ENCODE results near the gene GFER. TPM values are rescaled to one million over a fixed set of nuclear protein-coding genes. Genes with fewer than 3 reads are reported as not detected.
A peak's percentile ranks its signal among the peaks of the same experiment; 100 is the strongest.

GFER gene
- total and polyA plus RNA-seq, 9 of the 15 experiments (the other 6 are each of a cell fraction or from before 2014, with no cell fraction given): 4.3 to 53.7 (median 19.8) TPM

DNA sequence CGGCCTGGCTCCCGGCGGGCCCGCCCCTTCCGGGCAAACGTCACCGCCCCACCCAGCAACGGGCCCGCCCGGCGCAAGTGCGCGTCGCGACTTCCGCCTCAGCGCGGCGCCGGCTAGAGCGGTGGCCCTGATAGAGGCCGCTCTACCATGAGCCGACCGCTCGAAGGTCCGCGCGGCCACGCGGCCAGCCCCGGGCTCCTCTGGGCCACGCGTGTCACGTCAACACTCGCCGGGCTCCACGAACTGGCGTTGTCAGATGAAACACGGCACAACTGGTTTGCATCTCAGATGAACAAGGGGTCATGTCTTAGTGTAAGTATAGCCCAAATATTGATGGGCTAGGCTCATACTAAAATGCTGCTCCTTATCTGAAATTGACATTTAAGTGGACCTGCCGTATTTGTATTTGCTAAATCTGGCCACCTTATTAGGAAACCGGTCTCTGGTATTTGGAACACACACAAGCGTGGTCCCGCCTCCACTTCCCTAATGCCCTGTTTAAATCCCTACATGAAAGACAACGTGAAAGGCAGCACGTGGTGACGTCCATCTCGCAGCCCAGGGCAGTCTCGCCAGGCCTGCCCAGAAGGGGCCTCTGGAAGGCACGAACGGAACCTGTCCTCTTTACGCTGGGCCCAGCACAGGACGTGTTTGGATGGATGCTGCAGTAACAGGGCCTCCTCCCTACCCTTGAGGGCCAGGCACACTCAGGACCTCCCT, 26.0 kb downstream of the GFER start, which contains the start of gene ZNF598 (continued):
- TF ChIP-seq, protein P1, sequence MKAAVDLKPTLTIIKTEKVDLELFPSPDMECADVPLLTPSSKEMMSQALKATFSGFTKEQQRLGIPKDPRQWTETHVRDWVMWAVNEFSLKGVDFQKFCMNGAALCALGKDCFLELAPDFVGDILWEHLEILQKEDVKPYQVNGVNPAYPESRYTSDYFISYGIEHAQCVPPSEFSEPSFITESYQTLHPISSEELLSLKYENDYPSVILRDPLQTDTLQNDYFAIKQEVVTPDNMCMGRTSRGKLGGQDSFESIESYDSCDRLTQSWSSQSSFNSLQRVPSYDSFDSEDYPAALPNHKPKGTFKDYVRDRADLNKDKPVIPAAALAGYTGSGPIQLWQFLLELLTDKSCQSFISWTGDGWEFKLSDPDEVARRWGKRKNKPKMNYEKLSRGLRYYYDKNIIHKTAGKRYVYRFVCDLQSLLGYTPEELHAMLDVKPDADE (conservative IDR thresholded peaks at IDR 0.05; ENCODE audit: control insufficient read depth, low read depth, low read length): 0 out of 2 replicates have a peak, but pooled peaks have one; percentile 50
- TF ChIP-seq HLTF (IDR thresholded peaks at IDR 0.05): no peak
- TF ChIP-seq GTF2E2 (tag; IDR thresholded peaks at IDR 0.05): peak; percentile 60; the same call in 1 of the 2 replicates
- no peak for TF ChIP-seq IFI16 (CRISPR knock-in tag; IDR thresholded peaks at IDR 0.05)
- TF ChIP-seq, protein P2, sequence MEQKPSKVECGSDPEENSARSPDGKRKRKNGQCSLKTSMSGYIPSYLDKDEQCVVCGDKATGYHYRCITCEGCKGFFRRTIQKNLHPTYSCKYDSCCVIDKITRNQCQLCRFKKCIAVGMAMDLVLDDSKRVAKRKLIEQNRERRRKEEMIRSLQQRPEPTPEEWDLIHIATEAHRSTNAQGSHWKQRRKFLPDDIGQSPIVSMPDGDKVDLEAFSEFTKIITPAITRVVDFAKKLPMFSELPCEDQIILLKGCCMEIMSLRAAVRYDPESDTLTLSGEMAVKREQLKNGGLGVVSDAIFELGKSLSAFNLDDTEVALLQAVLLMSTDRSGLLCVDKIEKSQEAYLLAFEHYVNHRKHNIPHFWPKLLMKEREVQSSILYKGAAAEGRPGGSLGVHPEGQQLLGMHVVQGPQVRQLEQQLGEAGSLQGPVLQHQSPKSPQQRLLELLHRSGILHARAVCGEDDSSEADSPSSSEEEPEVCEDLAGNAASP (IDR thresholded peaks at IDR 0.05): no peak
- TF ChIP-seq SMAD4 (CRISPR knock-in tag; conservative IDR thresholded peaks at IDR 0.05): peak; percentile 74
- TF ChIP-seq PHTF2 (CRISPR knock-in tag; IDR thresholded peaks at IDR 0.05): no peak
- TF ChIP-seq, protein P3, sequence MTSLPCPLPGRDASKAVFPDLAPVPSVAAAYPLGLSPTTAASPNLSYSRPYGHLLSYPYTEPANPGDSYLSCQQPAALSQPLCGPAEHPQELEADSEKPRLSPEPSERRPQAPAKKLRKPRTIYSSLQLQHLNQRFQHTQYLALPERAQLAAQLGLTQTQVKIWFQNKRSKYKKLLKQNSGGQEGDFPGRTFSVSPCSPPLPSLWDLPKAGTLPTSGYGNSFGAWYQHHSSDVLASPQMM (CRISPR knock-in tag; IDR thresholded peaks at IDR 0.05): no peak
- no peak for TF ChIP-seq ZNF561 (CRISPR knock-in tag; conservative IDR thresholded peaks at IDR 0.05)
- no peak for TF ChIP-seq ETV6 (IDR thresholded peaks at IDR 0.05; ENCODE audit: borderline replicate concordance in 1 of 2, low read depth in 2 of 2, low read length in 1 of 2)
- no peak; the same call in 1 of the 2 replicates for TF ChIP-seq ETV6 (CRISPR knock-in tag; IDR thresholded peaks at IDR 0.05; ENCODE audit: borderline replicate concordance)
- TF ChIP-seq MTA1 (IDR thresholded peaks at IDR 0.05; ENCODE audit: borderline replicate concordance): no peak
- TF ChIP-seq ZNF274 (IDR thresholded peaks at IDR 0.05; ENCODE audit: borderline replicate concordance, low read depth, low read length): no peak
- TF ChIP-seq ZBTB1 (CRISPR knock-in tag; IDR thresholded peaks at IDR 0.05; ENCODE audit: borderline replicate concordance, low read depth): no peak
- TF ChIP-seq, protein P4, sequence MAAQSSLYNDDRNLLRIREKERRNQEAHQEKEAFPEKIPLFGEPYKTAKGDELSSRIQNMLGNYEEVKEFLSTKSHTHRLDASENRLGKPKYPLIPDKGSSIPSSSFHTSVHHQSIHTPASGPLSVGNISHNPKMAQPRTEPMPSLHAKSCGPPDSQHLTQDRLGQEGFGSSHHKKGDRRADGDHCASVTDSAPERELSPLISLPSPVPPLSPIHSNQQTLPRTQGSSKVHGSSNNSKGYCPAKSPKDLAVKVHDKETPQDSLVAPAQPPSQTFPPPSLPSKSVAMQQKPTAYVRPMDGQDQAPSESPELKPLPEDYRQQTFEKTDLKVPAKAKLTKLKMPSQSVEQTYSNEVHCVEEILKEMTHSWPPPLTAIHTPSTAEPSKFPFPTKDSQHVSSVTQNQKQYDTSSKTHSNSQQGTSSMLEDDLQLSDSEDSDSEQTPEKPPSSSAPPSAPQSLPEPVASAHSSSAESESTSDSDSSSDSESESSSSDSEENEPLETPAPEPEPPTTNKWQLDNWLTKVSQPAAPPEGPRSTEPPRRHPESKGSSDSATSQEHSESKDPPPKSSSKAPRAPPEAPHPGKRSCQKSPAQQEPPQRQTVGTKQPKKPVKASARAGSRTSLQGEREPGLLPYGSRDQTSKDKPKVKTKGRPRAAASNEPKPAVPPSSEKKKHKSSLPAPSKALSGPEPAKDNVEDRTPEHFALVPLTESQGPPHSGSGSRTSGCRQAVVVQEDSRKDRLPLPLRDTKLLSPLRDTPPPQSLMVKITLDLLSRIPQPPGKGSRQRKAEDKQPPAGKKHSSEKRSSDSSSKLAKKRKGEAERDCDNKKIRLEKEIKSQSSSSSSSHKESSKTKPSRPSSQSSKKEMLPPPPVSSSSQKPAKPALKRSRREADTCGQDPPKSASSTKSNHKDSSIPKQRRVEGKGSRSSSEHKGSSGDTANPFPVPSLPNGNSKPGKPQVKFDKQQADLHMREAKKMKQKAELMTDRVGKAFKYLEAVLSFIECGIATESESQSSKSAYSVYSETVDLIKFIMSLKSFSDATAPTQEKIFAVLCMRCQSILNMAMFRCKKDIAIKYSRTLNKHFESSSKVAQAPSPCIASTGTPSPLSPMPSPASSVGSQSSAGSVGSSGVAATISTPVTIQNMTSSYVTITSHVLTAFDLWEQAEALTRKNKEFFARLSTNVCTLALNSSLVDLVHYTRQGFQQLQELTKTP (IDR thresholded peaks at IDR 0.05; ENCODE audit: low read depth in 1 of 2, partially characterized antibody in 2 of 2): peak in 1 of 2 experiments; percentile 45
- no peak for TF ChIP-seq FOXA1 (IDR thresholded peaks at IDR 0.05; ENCODE audit: borderline replicate concordance)
- TF ChIP-seq HMG20B (CRISPR knock-in tag; IDR thresholded peaks at IDR 0.05): no peak
- TF ChIP-seq, protein P5, sequence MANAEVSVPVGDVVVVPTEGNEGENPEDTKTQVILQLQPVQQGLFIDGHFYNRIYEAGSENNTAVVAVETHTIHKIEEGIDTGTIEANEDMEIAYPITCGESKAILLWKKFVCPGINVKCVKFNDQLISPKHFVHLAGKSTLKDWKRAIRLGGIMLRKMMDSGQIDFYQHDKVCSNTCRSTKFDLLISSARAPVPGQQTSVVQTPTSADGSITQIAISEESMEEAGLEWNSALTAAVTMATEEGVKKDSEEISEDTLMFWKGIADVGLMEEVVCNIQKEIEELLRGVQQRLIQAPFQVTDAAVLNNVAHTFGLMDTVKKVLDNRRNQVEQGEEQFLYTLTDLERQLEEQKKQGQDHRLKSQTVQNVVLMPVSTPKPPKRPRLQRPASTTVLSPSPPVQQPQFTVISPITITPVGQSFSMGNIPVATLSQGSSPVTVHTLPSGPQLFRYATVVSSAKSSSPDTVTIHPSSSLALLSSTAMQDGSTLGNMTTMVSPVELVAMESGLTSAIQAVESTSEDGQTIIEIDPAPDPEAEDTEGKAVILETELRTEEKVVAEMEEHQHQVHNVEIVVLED (CRISPR knock-in tag; IDR thresholded peaks at IDR 0.05): peak; percentile 73
- TF ChIP-seq BRD4 (IDR thresholded peaks at IDR 0.05): peak; percentile 77
- TF ChIP-seq ZNF717 (CRISPR knock-in tag; IDR thresholded peaks at IDR 0.05): no peak
